ENCODE measurements around the gene YARS2. TPM values are rescaled to one million over a fixed set of nuclear protein-coding genes. Genes with fewer than 3 reads are reported as not detected.

Gene YARS2
- total RNA-seq, 1 donor from 2014 or later, result 51.1 TPM

- Histone ChIP-seq H3K4me3 (ENCODE audit: low read depth, low read length) (no peak overlapping the region), H3K36me3 (ENCODE audit: control insufficient read depth, insufficient read depth, low read length) (no peaks in the 10 kb centered on the region), H3K27me3 (ENCODE audit: control insufficient read depth, insufficient read depth, low read length) (no peaks in the 10 kb centered on the region)
- TF ChIP-seq CTCF (IDR thresholded peaks at IDR 0.05; ENCODE audit: insufficient read depth, low read length, poor library complexity, severe bottlenecking), result no peak
- no peak for DNase-seq (ENCODE audit: low read depth)
Measured at GRCh38 chr12:32697445-32697844, 58.3 kb downstream of the YARS2 start.

Other genes starting within 250 kb of the YARS2 start
- 60.0 and 70.8 TPM in 2 replicates for gene DNM1L, start 76.6 kb downstream of the YARS2 start, total RNA-seq
- gene PKP2, start 140.9 kb upstream of the YARS2 start, total RNA-seq, result 15.0 and 19.6 TPM in 2 replicates